HEK293 (cell line): ENCODE results near the gene TRAP1.

ENCODE experiments used
- CTCF ChIA-PET: fragments of 350-600 bp; formaldehyde crosslinking; extraction: SDS; loops from one replicate; lab custom pipeline; 2021; ENCODE audit warnings: antibody characterized with exemption; lab: Yijun Ruan, JAX
- POLR2A ChIA-PET: fragments of 300-600 bp; formaldehyde crosslinking; extraction: SDS; loops from one replicate; lab custom pipeline; 2020; ENCODE audit warnings: antibody characterized with exemption, inconsistent platforms; lab: Yijun Ruan, JAX
- H3K27ac ChIP-seq: fragments of 200-500 bp; sonication (Bioruptor generic); 2 replicates; pipeline ENCODE4 v1.5.1; 2014; ENCODE audit warnings: low read depth, low read length, control low read depth, inconsistent platforms; ENCODE audit errors: extremely low read depth
- H3K36me3 ChIP-seq, 2 experiments: fragments of 200-500 bp in 1 of 2; sonication (Bioruptor generic) in 1 of 2; 1 replicate in 1 of 2; 2 replicates in 1 of 2; pipeline ENCODE4 v1.5.1; 2014 to 2017; ENCODE audit warnings: inconsistent platforms in 2 of 2, low read length in 2 of 2; ENCODE audit not compliant: control insufficient read depth in 2 of 2, insufficient read depth in 1 of 2
- H3K4me1 ChIP-seq: fragments of 200-500 bp; sonication (Bioruptor generic); 2 replicates; pipeline ENCODE4 v1.5.1; 2014; ENCODE audit warnings: mild to moderate bottlenecking, low read length, inconsistent platforms; ENCODE audit not compliant: control insufficient read depth, insufficient read depth
- H3K4me3 ChIP-seq: 2 replicates; pipeline ENCODE4 v1.5.1; 2011; ENCODE audit warnings: low read depth, mild to moderate bottlenecking, control low read depth, low read length, moderate library complexity
- H3K9me3 ChIP-seq: fragments of 200-500 bp; sonication (Bioruptor generic); 2 replicates; pipeline ENCODE4 v1.5.1; 2014; ENCODE audit warnings: low read depth, low read length, inconsistent platforms; ENCODE audit not compliant: control insufficient read depth, insufficient read depth
- GLIS1 ChIP-seq: fragments of 450-650 bp; formaldehyde crosslinking; IDR thresholded peaks from 2 replicates; pipeline ENCODE4 v1.5.1; 2016; ENCODE audit warnings: missing biosample characterization, missing genetic modification characterization
- KLF7 ChIP-seq: fragments of 450-650 bp; formaldehyde crosslinking; IDR thresholded peaks from 2 replicates; pipeline ENCODE4 v1.5.1; 2016; ENCODE audit warnings: missing biosample characterization, missing genetic modification characterization, borderline replicate concordance
- PRDM1 ChIP-seq: fragments of 450-650 bp; formaldehyde crosslinking; IDR thresholded peaks from 2 replicates; pipeline ENCODE4; 2016; ENCODE audit warnings: missing biosample characterization, missing genetic modification characterization
- YY1 ChIP-seq: fragments of 450-650 bp; formaldehyde crosslinking; IDR thresholded peaks from 2 replicates; pipeline ENCODE4 v1.5.1; 2018; ENCODE audit warnings: missing biosample characterization, missing genetic modification characterization
- YY2 ChIP-seq: fragments of 450-650 bp; formaldehyde crosslinking; IDR thresholded peaks from 2 replicates; pipeline ENCODE4 v1.5.1; 2016; ENCODE audit warnings: missing biosample characterization, missing genetic modification characterization
- ZBTB48 ChIP-seq: fragments of 450-650 bp; formaldehyde crosslinking; IDR thresholded peaks from 2 replicates; pipeline ENCODE4 v1.5.1; 2016; ENCODE audit warnings: missing biosample characterization, missing genetic modification characterization
- ZNF121 ChIP-seq: fragments of 450-650 bp; formaldehyde crosslinking; IDR thresholded peaks from 2 replicates; pipeline ENCODE4 v1.5.1; 2016; ENCODE audit warnings: missing biosample characterization, missing genetic modification characterization
- ZNF132 ChIP-seq: fragments of 450-650 bp; formaldehyde crosslinking; IDR thresholded peaks from 2 replicates; pipeline ENCODE4 v1.5.1; 2017; ENCODE audit warnings: missing biosample characterization, missing genetic modification characterization, borderline replicate concordance
- ZNF133 ChIP-seq: fragments of 450-650 bp; formaldehyde crosslinking; IDR thresholded peaks from 2 replicates; pipeline ENCODE4 v1.5.1; 2016; ENCODE audit warnings: missing biosample characterization, missing genetic modification characterization
- ZNF140 ChIP-seq: fragments of 450-650 bp; formaldehyde crosslinking; IDR thresholded peaks from 2 replicates; pipeline ENCODE4 v1.5.1; 2016; ENCODE audit warnings: missing biosample characterization, missing genetic modification characterization
- ZNF184 ChIP-seq: fragments of 450-650 bp; IDR thresholded peaks from 2 replicates; pipeline ENCODE4 v1.5.1; 2018; ENCODE audit warnings: missing biosample characterization, mild to moderate bottlenecking, missing genetic modification characterization
- ZNF202 ChIP-seq: fragments of 450-650 bp; formaldehyde crosslinking; IDR thresholded peaks from 2 replicates; pipeline ENCODE4 v1.5.1; 2016; ENCODE audit warnings: missing biosample characterization, missing genetic modification characterization, borderline replicate concordance
- ZNF292 ChIP-seq: fragments of 450-650 bp; formaldehyde crosslinking; IDR thresholded peaks from 2 replicates; pipeline ENCODE4 v1.5.1; 2016; ENCODE audit warnings: low read depth, missing biosample characterization, missing genetic modification characterization, borderline replicate concordance
- ZNF335 ChIP-seq: fragments of 450-650 bp; formaldehyde crosslinking; conservative IDR thresholded peaks from 2 replicates; pipeline ENCODE4 v1.5.1; 2016; ENCODE audit warnings: missing biosample characterization, missing genetic modification characterization
- ZNF341 ChIP-seq: fragments of 450-650 bp; formaldehyde crosslinking; IDR thresholded peaks from 2 replicates; pipeline ENCODE4; 2016; ENCODE audit warnings: low read depth, missing biosample characterization, missing genetic modification characterization
- ZNF391 ChIP-seq: fragments of 450-650 bp; formaldehyde crosslinking; IDR thresholded peaks from 2 replicates; pipeline ENCODE4 v1.5.1; 2016; ENCODE audit warnings: low read depth, missing biosample characterization, missing genetic modification characterization, borderline replicate concordance
- ZNF398 ChIP-seq: fragments of 450-650 bp; formaldehyde crosslinking; IDR thresholded peaks from 2 replicates; pipeline ENCODE4 v1.5.1; 2017; ENCODE audit warnings: missing biosample characterization, missing genetic modification characterization
- ZNF423 ChIP-seq: fragments of 450-650 bp; formaldehyde crosslinking; IDR thresholded peaks from 2 replicates; pipeline ENCODE4 v1.5.1; 2016; ENCODE audit warnings: missing biosample characterization, missing genetic modification characterization
- ZNF548 ChIP-seq: fragments of 450-650 bp; formaldehyde crosslinking; IDR thresholded peaks from 2 replicates; pipeline ENCODE4 v1.5.1; 2016; ENCODE audit warnings: missing biosample characterization, missing genetic modification characterization
- ZNF549 ChIP-seq: fragments of 450-650 bp; IDR thresholded peaks from 2 replicates; pipeline ENCODE4 v1.5.1; 2018; ENCODE audit warnings: missing biosample characterization, missing genetic modification characterization, mild to moderate bottlenecking, inconsistent platforms, moderate library complexity
- ZNF704 ChIP-seq: fragments of 450-650 bp; formaldehyde crosslinking; IDR thresholded peaks from 2 replicates; pipeline ENCODE4 v1.5.1; 2016; ENCODE audit warnings: missing biosample characterization, missing genetic modification characterization
- ZNF791 ChIP-seq: fragments of 450-650 bp; formaldehyde crosslinking; IDR thresholded peaks from 2 replicates; pipeline ENCODE4 v1.5.1; 2016; ENCODE audit warnings: missing biosample characterization, missing genetic modification characterization
- ZSCAN4 ChIP-seq: fragments of 450-650 bp; formaldehyde crosslinking; IDR thresholded peaks from 2 replicates; pipeline ENCODE4 v1.5.1; 2017; ENCODE audit warnings: missing biosample characterization, missing genetic modification characterization

Gene TRAP1

GRCh38 chr16:3665508-3665907, 51.8 kb downstream of the TRAP1 start (continued):
- TF ChIP-seq ZNF133: no peak

GRCh38 chr16:3664187-3664896, 53.0 kb downstream of the TRAP1 start:
- H3K4me3 ChIP-seq: no peak overlapping the region
- no peak overlapping the region for H3K27ac ChIP-seq
- peaks cover 21 to 82% of the 10 kb centered on the region in 2 experiments for H3K36me3 ChIP-seq
- ChIA-PET POLR2A (interaction anchor here (0.9 kb wide), 1 partner anchor 46 kb away, joined by 3 read pairs; no protein-coding TSS in a partner anchor), CTCF (interaction anchor here (0.7 to 1.6 kb wide), 3 partner anchors 10 to 703 kb away, joined by 3 to 4 read pairs (median 3); partner anchors contain the start of gene DNASE1)
- TF ChIP-seq PRDM1 (no peak), ZSCAN4 (no peak), ZNF121 (tag by site-specific recombination) (no peak), ZNF184 (tag by site-specific recombination) (no peak), ZBTB48 (tag by site-specific recombination) (no peak), ZNF335 (tag by site-specific recombination) (no peak)
- no peaks in the 10 kb centered on the region for H3K9me3 ChIP-seq
- no peaks in the 10 kb centered on the region for H3K4me1 ChIP-seq

GRCh38 chr16:3662601-3663000, 54.7 kb downstream of the TRAP1 start:
- H3K36me3 ChIP-seq: peaks cover 23 to 88% of the 10 kb centered on the region in 2 experiments
- CTCF ChIA-PET: no interaction called here

GRCh38 chr16:3661922-3662321, 55.4 kb downstream of the TRAP1 start:
- TF ChIP-seq ZNF549 (tag by site-specific recombination) (no peak), ZNF202 (tag by site-specific recombination) (no peak), ZNF391 (no peak), ZNF423 (tag by site-specific recombination) (no peak), ZNF132 (no peak), ZNF548 (tag by site-specific recombination) (no peak), ZNF398 (tag by site-specific recombination) (no peak), ZNF335 (tag by site-specific recombination) (no peak), GLIS1 (tag by site-specific recombination) (no peak), YY1 (no peak), ZNF791 (tag by site-specific recombination) (no peak), KLF7 (tag by site-specific recombination) (no peak), YY2 (tag by site-specific recombination) (no peak), ZNF704 (tag by site-specific recombination) (no peak), ZNF341 (tag by site-specific recombination) (no peak)
- CTCF ChIA-PET: no interaction called here

More at GRCh38 chr16:3662601-3663000, 54.7 kb downstream of the TRAP1 start:
- Histone ChIP-seq H3K4me1 (no peaks in the 10 kb centered on the region), H3K27ac (no peak overlapping the region), H3K4me3 (no peak overlapping the region), H3K9me3 (no peaks in the 10 kb centered on the region)
- no peak for TF ChIP-seq ZNF140 (tag by site-specific recombination)
- no peak for TF ChIP-seq ZNF292
- POLR2A ChIA-PET: no interaction called here

More at GRCh38 chr16:3661922-3662321, 55.4 kb downstream of the TRAP1 start:
- Histone ChIP-seq H3K9me3 (no peaks in the 10 kb centered on the region), H3K36me3 (peaks cover 23 to 91% of the 10 kb centered on the region in 2 experiments), H3K4me3 (no peak overlapping the region), H3K4me1 (no peaks in the 10 kb centered on the region), H3K27ac (no peak overlapping the region)
- POLR2A ChIA-PET: no interaction called here
